ENCODE measurements around the gene USH2A.

The USH2A gene

DNA sequence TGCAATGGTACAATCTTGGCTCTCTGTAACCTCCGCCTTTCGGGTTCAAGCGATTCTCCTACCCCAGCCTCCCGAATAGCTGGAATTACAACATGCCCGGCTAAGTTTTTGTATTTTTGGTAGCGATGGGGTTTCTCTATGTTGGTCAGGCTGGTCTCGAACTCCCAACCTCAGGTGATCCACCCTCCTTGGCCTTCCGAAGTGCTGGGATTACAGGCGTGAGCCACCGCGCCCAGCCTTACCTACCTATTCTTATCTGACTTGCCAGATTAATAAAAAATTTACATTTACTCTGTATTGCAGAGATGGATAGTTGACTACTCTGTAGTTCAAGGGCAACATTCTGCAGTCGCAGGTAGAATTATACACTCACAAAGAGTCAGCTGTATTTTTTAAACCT is 496.6 kb downstream of the USH2A start:
- no peak for DNase-seq (ENCODE audit: low read depth in 2 of 2)

DNA sequence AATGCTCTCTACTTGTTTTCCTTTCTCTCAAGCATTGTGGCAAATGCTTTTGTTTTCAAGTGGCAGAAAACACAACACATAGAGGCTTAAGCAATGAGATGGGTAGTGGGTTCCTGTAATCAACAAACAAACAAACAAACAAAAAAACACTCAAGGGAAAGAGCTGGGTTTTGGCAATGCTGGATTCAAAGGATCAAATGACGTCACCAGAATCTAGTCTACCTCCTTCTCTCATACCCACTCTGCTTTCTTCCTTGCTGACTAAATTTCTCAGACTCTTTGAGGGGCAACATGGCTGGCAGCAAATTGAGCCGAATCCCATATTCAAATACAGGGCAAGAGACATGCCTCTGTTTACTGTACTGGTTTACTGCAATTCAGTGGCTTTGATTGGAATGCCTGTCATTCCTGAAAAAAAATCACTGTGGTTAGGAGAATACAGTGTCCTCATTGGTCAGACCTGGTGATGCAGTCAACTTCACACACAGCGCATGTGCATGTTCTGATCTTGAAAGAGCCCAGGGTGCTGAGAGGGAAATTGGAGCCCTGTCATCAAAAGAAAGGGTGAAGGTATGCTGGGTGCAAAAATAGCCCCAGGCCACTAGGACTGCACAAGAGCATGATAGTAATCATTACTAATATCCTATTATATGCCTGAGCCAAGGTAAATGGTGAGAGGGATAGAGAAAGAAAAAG is 500.0 kb downstream of the USH2A start:
- no peak for DNase-seq (ENCODE audit: low read depth in 2 of 2)

DNA sequence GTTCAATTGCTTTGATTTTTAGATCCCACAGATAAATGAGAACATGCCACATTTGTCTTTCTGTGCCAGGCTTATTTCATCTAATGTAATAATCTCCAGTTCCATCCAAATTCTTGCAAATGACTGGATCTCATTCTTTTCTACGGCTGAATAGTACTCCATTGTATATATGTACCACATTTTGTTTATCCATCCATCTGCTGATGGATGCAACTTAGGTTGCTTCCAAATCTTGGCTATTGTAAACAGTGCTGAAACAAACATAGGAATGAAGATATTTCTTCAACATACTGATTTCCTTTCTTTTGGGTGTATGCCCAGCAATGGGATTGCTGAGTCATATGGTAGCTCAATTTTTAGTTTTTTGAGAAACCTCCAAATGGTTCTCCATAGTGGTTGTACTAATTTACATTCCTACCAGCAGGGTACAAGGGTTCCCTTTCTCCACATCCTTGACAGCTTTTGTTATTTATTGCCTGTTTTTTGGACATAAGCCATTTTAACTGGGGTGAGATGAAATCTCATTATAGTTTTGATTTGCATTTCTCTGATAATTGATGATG is 511.8 kb downstream of the USH2A start:
- DNase-seq (ENCODE audit: low read depth in 2 of 2) = no peak

- DNase-seq (ENCODE audit: low read depth in 2 of 2) = no peak
Observed at GRCh38 chr1:215905493-215906115, 517.6 kb downstream of the USH2A start.

- no peak for DNase-seq (ENCODE audit: low read depth in 2 of 2)
Observed at GRCh38 chr1:215900684-215901083, 522.6 kb downstream of the USH2A start.

- no peak for DNase-seq (ENCODE audit: low read depth in 2 of 2)
Observed at GRCh38 chr1:215899901-215900300, 523.3 kb downstream of the USH2A start.

DNA sequence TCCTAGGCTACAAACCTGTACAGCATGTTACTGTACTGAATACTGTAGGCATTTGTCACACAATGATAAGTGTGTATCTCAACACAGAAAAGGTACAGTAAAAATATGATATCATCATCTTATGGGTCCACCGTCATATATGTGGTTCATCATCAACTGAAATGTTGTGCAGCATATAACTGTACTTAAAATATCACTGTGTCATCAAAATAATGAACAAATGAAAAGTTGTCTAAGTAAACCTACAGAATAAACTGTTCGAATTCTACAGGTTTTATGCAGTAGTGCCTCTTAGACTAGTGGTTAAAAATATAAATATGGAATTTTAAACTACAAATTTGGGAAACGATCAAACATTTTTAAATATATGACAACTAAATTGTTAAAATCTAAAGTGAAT is 527.4 kb downstream of the USH2A start:
- DNase-seq (ENCODE audit: low read depth in 2 of 2) = no peak

DNA sequence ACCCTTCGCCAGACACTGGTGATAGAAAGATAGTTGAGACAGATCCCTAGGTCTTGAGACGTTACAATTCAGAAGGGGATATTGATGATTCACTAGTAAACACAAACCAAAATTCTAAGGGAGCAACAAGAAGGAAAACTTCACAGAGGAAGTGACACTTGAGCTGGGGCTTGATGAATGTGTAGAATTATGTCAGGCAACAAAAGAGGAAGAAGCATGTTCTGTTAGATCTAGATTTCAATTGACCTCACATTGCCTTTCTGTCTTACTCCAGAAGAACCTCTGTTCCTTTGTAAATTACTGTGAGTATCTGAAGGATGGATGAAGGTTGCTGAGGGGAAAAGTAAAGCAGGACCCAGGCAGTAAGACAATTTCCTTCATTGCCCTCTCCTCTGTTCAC is 528.0 kb downstream of the USH2A start:
- no peak for DNase-seq (ENCODE audit: low read depth in 2 of 2)

GRCh38 chr1:215894617-215895016 is 528.6 kb downstream of the USH2A start:
- no peak for DNase-seq (ENCODE audit: low read depth in 2 of 2)

DNA sequence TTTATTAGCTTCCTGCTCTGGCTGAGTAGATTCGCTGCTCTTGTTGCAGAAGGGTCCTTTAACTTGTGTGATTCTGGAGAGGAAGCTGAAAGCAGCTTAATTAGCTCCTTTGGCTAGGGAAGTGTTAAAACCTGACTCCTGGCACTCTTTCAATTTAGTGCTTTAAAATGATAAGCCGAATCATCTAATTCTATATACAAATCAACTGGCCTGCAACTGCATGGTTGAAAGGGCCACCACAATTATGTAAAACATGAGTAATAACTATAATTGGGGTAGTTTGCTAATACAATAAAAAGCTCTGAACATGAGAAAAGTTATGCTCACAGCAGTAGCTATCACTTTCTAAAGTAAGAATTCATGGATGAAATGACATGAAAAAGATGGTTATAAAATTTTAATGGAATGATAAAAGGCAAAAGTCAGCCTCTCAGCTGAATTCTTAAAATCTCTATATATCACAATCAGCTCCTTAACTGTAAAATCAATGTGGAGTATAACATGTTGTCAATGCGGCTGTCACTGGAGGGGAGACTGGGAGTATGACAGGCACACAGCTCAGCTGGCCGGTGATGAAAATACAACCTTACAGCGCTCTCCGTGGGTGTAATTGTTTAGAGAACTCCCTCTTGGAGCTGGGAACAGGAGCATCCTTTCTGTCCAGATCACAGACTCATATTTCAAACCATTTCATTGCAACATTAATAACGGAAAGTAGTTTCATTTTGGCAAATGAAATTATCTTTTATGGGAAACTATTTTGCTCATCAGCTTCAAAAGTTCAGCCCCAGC is 531.8 kb downstream of the USH2A start:
- DNase-seq (ENCODE audit: low read depth in 2 of 2) = no peak

- no peak for DNase-seq (ENCODE audit: low read depth in 2 of 2)
Observed at GRCh38 chr1:215890438-215890837, 532.8 kb downstream of the USH2A start.

DNA sequence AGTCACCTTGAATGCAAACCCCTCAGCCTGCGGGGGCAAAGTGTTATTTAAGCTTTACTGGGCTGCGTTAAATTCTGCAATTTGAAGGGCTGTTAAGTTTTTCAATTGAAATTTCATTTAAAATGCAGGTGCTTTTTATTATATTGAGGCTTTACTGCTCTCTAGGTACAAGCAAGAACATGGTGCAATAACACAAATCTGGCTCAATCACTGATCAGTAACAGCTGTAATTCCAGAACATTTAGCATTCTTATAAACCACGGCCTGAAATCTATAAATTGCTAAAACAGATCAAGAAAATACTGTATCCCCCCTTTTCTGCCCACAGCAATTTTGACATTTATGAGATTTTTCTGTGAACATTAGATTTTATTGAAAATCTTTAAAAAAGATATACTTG is 533.4 kb downstream of the USH2A start:
- no peak for DNase-seq (ENCODE audit: low read depth in 2 of 2)

DNA sequence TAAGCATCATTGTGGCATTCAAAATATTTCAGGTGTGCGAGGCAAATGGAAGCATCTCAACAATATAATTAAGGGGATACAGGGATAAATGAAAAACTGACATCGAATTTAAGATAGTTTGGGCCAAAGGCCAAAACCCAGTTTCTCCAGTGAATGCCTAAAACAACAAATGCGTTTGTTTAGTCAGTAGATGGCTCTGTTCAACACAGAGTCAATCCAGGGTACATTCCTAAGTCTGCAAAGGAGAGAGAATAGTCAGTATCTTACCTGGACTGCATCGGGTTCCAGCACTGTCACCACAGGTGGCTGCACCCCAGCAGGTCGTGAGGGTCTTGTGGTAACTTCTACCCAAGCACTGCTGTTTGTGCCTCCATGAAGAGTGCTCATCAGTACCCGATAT is 535.1 kb downstream of the USH2A start:
- no peak for DNase-seq (ENCODE audit: low read depth in 2 of 2)

DNA sequence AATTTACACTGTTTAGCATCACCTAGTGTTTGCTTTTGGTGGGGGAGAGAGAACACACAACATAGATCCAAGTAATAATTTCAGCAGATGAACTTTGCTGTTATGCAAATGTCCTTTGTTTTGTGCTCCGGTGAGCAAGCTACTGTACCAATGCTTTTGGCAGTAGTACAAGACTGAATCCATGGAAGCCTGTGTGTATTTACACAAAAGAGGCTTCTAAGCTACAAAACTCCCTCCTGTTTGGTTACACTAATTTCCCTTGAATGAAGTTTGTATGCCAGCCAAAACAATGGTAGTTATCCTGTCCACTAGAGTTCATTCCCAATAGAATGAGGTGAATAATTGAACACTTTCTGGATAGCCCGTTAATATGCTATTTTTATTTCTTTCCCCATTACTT is 535.6 kb downstream of the USH2A start:
- DNase-seq (ENCODE audit: low read depth in 2 of 2) = no peak

- no peak for DNase-seq (ENCODE audit: low read depth in 2 of 2)
Observed at GRCh38 chr1:215883004-215883403, 540.2 kb downstream of the USH2A start.

GRCh38 chr1:215878843-215879242 is 544.4 kb downstream of the USH2A start:
- DNase-seq (ENCODE audit: low read depth in 2 of 2) = no peak

GRCh38 chr1:215878128-215878527 is 545.1 kb downstream of the USH2A start:
- no peak for DNase-seq (ENCODE audit: low read depth in 2 of 2)

DNA sequence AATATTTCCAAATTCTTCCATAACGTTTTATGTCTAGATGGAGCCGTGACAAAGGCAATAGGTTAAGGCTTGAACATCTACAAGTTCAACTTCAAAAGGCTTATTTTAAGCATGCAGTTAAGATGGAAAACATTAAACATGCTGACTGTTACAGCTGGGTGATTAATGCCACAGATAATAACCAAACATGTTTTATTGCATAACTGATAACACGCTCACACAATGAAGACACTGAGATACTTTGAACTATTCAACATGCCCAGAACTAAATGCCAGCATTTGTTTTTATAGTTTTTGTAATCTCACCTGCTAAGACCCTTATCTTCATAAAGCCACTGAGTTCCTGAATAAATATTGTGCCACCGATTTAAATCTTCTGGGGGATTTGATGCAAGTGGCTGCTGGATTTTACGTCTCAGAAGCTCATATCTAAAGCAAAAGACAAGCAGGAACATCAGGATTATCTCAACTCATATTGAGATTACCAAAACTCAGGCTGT is 545.7 kb downstream of the USH2A start:
- DNase-seq (ENCODE audit: low read depth in 2 of 2) = no peak

- DNase-seq (ENCODE audit: low read depth in 2 of 2) = no peak
Observed at GRCh38 chr1:215875712-215876111, 547.5 kb downstream of the USH2A start.

GRCh38 chr1:215875236-215875635 is 548.0 kb downstream of the USH2A start:
- no peak for DNase-seq (ENCODE audit: low read depth in 2 of 2)

- DNase-seq (ENCODE audit: low read depth in 2 of 2) = no peak
Observed at GRCh38 chr1:215872658-215873057, 550.6 kb downstream of the USH2A start.

GRCh38 chr1:215868500-215868899 is 554.7 kb downstream of the USH2A start:
- DNase-seq (ENCODE audit: low read depth in 2 of 2) = no peak

All from activated CD4-positive, alpha-beta T cell treated with anti-CD3 and anti-CD28 coated beads for 24 hours (primary cell).